GM13977 (cell line): ENCODE data around the gene SLC16A9.
"Not testable (repeated sequence)": the region's sequence is repeated elsewhere in the genome, so short reads cannot be mapped to it uniquely, and the experiment has no call there.

Experiments used
- DNase-seq: peaks from one replicate; pipeline ENCODE4 v3.0.0; 2012; ENCODE audit warnings: low spot score
- in situ Hi-C: fragments of 300-500 bp; cut with MboI; formaldehyde crosslinking; loops from one replicate; pipeline ENCODE4 v1.12.0; 2022; ENCODE audit warnings: low sequenced_read_pairs, low pct_unique_long_range_greater_than_20kb, mixed read lengths, inconsistent platforms; ENCODE audit not compliant: unreplicated experiment
- TF ChIP-seq, protein P1 (sequence below): IDR thresholded peaks from 2 replicates; pipeline ENCODE4 v1.5.1; 2012; ENCODE audit warnings: mild to moderate bottlenecking, control low read depth; ENCODE audit not compliant: insufficient read depth; ENCODE audit errors: extremely low read depth, missing control alignments

SLC16A9 gene

GRCh38 chr10:59668096-59668495 is 41.6 kb downstream of the SLC16A9 start:
- DNase-seq, result no peak
- TF ChIP-seq, protein P1, sequence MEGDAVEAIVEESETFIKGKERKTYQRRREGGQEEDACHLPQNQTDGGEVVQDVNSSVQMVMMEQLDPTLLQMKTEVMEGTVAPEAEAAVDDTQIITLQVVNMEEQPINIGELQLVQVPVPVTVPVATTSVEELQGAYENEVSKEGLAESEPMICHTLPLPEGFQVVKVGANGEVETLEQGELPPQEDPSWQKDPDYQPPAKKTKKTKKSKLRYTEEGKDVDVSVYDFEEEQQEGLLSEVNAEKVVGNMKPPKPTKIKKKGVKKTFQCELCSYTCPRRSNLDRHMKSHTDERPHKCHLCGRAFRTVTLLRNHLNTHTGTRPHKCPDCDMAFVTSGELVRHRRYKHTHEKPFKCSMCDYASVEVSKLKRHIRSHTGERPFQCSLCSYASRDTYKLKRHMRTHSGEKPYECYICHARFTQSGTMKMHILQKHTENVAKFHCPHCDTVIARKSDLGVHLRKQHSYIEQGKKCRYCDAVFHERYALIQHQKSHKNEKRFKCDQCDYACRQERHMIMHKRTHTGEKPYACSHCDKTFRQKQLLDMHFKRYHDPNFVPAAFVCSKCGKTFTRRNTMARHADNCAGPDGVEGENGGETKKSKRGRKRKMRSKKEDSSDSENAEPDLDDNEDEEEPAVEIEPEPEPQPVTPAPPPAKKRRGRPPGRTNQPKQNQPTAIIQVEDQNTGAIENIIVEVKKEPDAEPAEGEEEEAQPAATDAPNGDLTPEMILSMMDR, result no peak
- in situ Hi-C loops, result no loop called here

GRCh38 chr10:59666310-59666709 is 43.3 kb downstream of the SLC16A9 start:
- in situ Hi-C loops, result no loop called here
- no peak for DNase-seq

GRCh38 chr10:59663213-59663612 is 46.4 kb downstream of the SLC16A9 start:
- in situ Hi-C loops, DNase-seq: not testable (repeated sequence)

More at GRCh38 chr10:59666310-59666709, 43.3 kb downstream of the SLC16A9 start:
- TF ChIP-seq, protein P1, result no peak

GRCh38 chr10:59657724-59658123 is 51.9 kb downstream of the SLC16A9 start:
- in situ Hi-C loops, result no loop called here
- no peak for DNase-seq
- TF ChIP-seq, protein P1, result no peak

DNA sequence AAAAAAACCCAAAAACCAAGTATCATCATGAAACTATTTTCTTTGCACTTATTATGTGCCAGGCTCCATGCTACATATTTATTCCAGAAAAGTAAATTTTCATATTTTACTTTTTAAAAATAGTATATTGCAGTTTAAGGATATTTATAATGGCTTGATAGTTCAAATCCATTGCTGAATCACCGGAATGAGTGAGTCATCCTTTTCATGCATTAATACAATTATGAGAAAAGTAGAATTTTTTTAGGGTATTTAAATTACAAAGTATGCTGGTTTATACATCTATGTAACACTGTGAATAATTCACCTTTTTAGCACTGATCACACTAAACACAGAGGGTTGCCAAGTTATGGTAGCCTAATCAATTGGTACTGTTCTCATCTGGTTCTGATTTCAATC is 54.3 kb downstream of the SLC16A9 start:
- TF ChIP-seq, protein P1, result no peak
- in situ Hi-C loops, result no loop called here
- DNase-seq, result no peak

- DNase-seq, result peak; percentile 12
- in situ Hi-C loops, result no loop called here
- TF ChIP-seq, protein P1, result no peak
These were observed 55.6 kb downstream of the SLC16A9 start for GRCh38 chr10:59654007-59654406.

GRCh38 chr10:59651902-59652301 is 57.7 kb downstream of the SLC16A9 start:
- TF ChIP-seq, protein P1, result no peak
- no peak for DNase-seq
- in situ Hi-C loops, result no loop called here
